Measurements from ENCODE around the gene GJB2.

The GJB2 gene

GRCh38 chr13:20192836-20193161, at the start of gene GJB2:
TSS of gene GJB2 (minus strand) at chr13:20192938. CDS start at chr13:20189581, 3,357 bp downstream.
- DNase-seq, result peak; percentile 17

- no peak for DNase-seq
Measured at GRCh38 chr13:20241593-20241992, 48.9 kb upstream of the GJB2 start.

- DNase-seq, result no peak
Measured at GRCh38 chr13:20239748-20240147, 47.0 kb upstream of the GJB2 start.

GRCh38 chr13:20232556-20233277, 40.0 kb upstream of the GJB2 start:
- no peak for DNase-seq

GRCh38 chr13:20231839-20232555, 39.3 kb upstream of the GJB2 start, which contains the start of gene GJB6:
TSS of gene GJB6 (minus strand) at chr13:20232319. CDS start at chr13:20223480, 8,839 bp downstream.
- DNase-seq, result peak; percentile 14

GRCh38 chr13:20230913-20231838, 38.4 kb upstream of the GJB2 start:
- peak; percentile 23 for DNase-seq

GRCh38 chr13:20227730-20228129, 35.0 kb upstream of the GJB2 start:
- DNase-seq, result no peak

GRCh38 chr13:20227288-20227687, 34.5 kb upstream of the GJB2 start:
- DNase-seq, result no peak

- DNase-seq, result no peak
Measured at GRCh38 chr13:20222553-20222952, 29.8 kb upstream of the GJB2 start.

GRCh38 chr13:20221772-20222171, 29.0 kb upstream of the GJB2 start:
- DNase-seq, result no peak

- no peak for DNase-seq
Measured at GRCh38 chr13:20219577-20219976, 26.8 kb upstream of the GJB2 start.

- no peak for DNase-seq
Measured at GRCh38 chr13:20217168-20217567, 24.4 kb upstream of the GJB2 start.

- no peak for DNase-seq
Measured at GRCh38 chr13:20209948-20210347, 17.2 kb upstream of the GJB2 start.

- DNase-seq, result no peak
Measured at GRCh38 chr13:20206698-20207235, 14.0 kb upstream of the GJB2 start.

- no peak for DNase-seq
Measured at GRCh38 chr13:20206065-20206697, 13.4 kb upstream of the GJB2 start.

- DNase-seq, result no peak
Measured at GRCh38 chr13:20198781-20199180, 6.0 kb upstream of the GJB2 start.

GRCh38 chr13:20197361-20197834, 4.7 kb upstream of the GJB2 start:
- DNase-seq, result peak; percentile 52

- DNase-seq, result no peak
Measured at GRCh38 chr13:20195801-20196200, 3.1 kb upstream of the GJB2 start.

GRCh38 chr13:20193907-20194631, 1.3 kb upstream of the GJB2 start:
- DNase-seq, result peak; percentile 14

GRCh38 chr13:20193162-20193906, 596 bp upstream of the GJB2 start:
- peak; percentile 4 for DNase-seq
